ENCODE data around the gene ACE2. TPM values are rescaled to one million over a fixed set of nuclear protein-coding genes. Genes with fewer than 3 reads are reported as not detected.

Gene ACE2
- total and polyA plus RNA-seq, 7 donors = 0.19 to 13.5 (median 0.54) TPM

DNA sequence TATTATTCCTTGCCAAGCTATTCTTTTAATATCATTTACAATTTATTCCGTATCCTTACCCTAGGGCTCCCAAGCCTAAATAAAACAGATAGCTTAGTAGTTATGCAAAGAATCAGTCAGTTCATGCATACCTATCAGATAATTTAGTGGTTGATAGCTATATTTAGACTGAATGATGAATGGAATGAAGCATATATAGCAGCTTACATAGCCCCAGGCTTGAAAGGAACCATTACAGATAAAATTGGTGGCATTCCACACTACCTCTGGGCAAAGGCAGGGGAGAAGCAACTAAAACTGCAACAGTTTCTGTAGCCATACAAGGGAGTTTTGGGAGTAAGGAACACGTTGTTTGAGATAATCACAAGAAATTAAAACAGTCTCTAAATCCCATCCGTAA, 2.7 kb downstream of the ACE2 start:
- intact Hi-C loops (cut with DNase I) = no loop called here
- ATAC-seq (no peak), DNase-seq (no peak)
- TF ChIP-seq, protein P1, sequence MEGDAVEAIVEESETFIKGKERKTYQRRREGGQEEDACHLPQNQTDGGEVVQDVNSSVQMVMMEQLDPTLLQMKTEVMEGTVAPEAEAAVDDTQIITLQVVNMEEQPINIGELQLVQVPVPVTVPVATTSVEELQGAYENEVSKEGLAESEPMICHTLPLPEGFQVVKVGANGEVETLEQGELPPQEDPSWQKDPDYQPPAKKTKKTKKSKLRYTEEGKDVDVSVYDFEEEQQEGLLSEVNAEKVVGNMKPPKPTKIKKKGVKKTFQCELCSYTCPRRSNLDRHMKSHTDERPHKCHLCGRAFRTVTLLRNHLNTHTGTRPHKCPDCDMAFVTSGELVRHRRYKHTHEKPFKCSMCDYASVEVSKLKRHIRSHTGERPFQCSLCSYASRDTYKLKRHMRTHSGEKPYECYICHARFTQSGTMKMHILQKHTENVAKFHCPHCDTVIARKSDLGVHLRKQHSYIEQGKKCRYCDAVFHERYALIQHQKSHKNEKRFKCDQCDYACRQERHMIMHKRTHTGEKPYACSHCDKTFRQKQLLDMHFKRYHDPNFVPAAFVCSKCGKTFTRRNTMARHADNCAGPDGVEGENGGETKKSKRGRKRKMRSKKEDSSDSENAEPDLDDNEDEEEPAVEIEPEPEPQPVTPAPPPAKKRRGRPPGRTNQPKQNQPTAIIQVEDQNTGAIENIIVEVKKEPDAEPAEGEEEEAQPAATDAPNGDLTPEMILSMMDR (IDR thresholded peaks at IDR 0.05) = no peak
- Histone ChIP-seq H3K4me1 (no peaks in the 10 kb centered on the region), H3K9me3 (no peaks in the 10 kb centered on the region), H3K4me3 (no peak overlapping the region), H3K27ac (no peak overlapping the region), H3K27me3 (ENCODE audit: insufficient read depth in 3 of 3, low read length in 2 of 3) (peaks cover 0 to 33% (median 0%) of the 10 kb centered on the region in 3 donors), H3K36me3 (ENCODE audit: insufficient read depth in 1 of 2, low read depth in 1 of 2) (no peaks in the 10 kb centered on the region)
- 60 to 80% (median 76%) methylated on average over 3 of the region's 3 CpGs for WGBS, 3 donors

DNA sequence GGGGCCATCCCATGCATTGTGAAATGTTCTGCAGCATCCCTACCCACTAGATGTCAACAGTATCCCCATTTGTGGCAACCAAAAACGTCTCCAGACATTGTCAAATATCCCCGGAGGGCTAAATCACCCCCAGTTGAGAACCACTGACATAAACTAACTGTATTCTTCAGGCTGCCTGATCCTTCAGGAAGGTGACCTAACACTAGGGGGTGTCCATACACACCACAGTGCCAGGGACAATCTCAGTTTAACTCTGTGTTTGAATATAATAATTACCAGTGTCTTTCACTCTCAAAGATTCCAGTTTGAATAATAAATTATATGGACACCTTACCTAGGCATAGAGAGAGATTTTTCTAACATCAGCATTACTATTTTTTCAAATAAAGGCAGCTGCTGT, 6.4 kb downstream of the ACE2 start:
- Histone ChIP-seq H3K9me3 (no peaks in the 10 kb centered on the region), H3K36me3 (ENCODE audit: insufficient read depth in 1 of 2, low read depth in 1 of 2) (no peaks in the 10 kb centered on the region), H3K27me3 (ENCODE audit: insufficient read depth in 3 of 3, low read length in 2 of 3) (peaks cover 0 to 34% (median 0%) of the 10 kb centered on the region in 3 donors), H3K4me1 (no peaks in the 10 kb centered on the region), H3K4me3 (no peak overlapping the region), H3K27ac (no peak overlapping the region)
- no peak for ATAC-seq
- no peak for DNase-seq
- intact Hi-C loops (cut with DNase I) = no loop called here
- 45 to 67% (median 53%) methylated on average over 2 of the region's 2 CpGs for WGBS, 3 donors
- TF ChIP-seq, protein P1 (IDR thresholded peaks at IDR 0.05) = peak; percentile 13

DNA sequence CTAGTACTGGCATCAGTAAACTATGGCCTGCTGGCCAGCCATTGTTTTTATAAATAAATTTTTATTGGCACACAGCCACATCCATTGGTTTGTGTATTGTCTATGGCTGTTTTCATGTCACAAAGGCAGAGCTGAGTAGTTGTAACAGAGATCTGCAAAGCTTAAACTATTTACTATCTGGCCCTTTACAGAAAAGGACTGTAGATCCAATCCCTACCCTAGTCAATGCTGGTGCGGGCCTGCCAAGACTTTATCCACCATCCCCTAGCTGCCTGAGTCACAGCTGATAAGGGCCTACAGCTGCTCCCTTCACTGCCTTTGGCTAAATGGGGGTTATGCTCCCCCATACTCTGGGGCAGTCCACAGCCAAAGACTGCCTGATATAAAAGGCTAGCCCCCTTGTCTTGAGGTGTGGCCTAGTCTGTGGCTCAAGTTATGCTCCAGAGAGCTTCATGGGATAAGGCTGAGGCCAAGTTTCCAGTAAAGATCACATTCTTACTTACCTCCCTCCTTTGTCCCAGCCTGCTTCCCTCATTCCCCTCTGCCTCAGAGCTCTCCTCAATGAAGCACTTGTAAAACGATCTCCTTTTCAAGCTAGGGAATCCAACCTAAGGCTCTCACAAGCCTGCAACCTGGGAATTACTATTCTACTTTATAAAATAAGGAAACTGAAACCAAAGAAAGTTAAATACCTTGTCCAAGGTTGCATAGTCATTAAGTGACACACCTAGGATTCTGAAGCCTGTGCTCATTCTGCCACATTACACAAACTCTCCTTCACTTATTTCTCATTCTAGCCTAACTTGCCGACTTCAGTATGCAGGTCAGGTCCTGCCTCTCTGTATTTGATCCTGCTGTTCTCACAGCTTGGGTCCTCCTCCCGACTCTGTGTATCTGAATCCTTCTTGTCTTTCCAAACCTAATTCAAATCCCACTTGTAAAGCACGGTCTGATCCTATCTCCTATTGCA, 20.7 kb downstream of the ACE2 start:
- ATAC-seq (no peak), DNase-seq (no peak)
- H3K27me3 ChIP-seq (ENCODE audit: insufficient read depth in 3 of 3, low read length in 2 of 3) = peaks cover 0 to 7% (median 0%) of the 10 kb centered on the region in 3 donors
- no peak overlapping the region for H3K4me3 ChIP-seq
- intact Hi-C loops (cut with DNase I) = no loop called here
- TF ChIP-seq, protein P1 (IDR thresholded peaks at IDR 0.05) = no peak
- WGBS, 3 donors = 38 to 51% (median 50%) methylated on average over 5 of the region's 5 CpGs
- H3K27ac ChIP-seq = no peak overlapping the region
- H3K9me3 ChIP-seq = no peaks in the 10 kb centered on the region
- no peaks in the 10 kb centered on the region for H3K4me1 ChIP-seq
- H3K36me3 ChIP-seq (ENCODE audit: insufficient read depth in 1 of 2, low read depth in 1 of 2) = no peaks in the 10 kb centered on the region

DNA sequence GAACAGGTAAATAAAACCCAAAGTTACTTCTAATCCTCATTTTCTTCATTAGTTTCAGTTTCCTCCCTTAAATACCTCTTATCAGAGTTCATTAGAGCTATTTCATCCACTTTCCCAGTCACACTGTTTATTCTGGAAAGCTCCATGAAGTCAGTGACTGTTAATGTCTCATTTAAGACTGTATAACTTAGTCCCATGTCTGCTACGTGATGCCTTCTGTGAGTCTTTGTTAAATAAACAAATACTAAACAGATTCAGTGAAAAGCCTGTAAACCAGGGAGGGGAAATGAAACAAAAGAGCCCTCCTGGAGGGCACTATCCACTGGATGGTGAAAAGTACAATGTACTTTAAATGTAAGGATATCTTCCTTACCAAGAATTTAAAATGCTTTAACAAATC, 24.7 kb downstream of the ACE2 start:
- H3K36me3 ChIP-seq (ENCODE audit: insufficient read depth in 1 of 2, low read depth in 1 of 2) = no peaks in the 10 kb centered on the region
- WGBS, 3 donors = 36 to 48% (median 36%) methylated on average over 1 of the region's 1 CpG

More for the DNA sequence above, 24.7 kb downstream of the ACE2 start:
- Histone ChIP-seq H3K9me3 (no peaks in the 10 kb centered on the region), H3K27me3 (ENCODE audit: insufficient read depth in 3 of 3, low read length in 2 of 3) (peaks cover 0 to 27% (median 2%) of the 10 kb centered on the region in 3 donors), H3K4me1 (no peaks in the 10 kb centered on the region), H3K27ac (no peak overlapping the region), H3K4me3 (no peak overlapping the region)
- intact Hi-C loops (cut with DNase I) = no loop called here
- TF ChIP-seq, protein P1 (IDR thresholded peaks at IDR 0.05) = no peak
- ATAC-seq (no peak), DNase-seq (no peak)
